Keratinocyte (primary cell): ENCODE results near the gene RBMS3. TPM values are rescaled to one million over a fixed set of nuclear protein-coding genes. Genes with fewer than 3 reads are reported as not detected.

Experiments
- DNase-seq: peaks from one replicate; pipeline ENCODE4 v3.0.0-alpha.2; 2011; ENCODE audit warnings: low read depth, missing footprints, low spot score
- FAIRE-seq: peaks from 2 replicates; lab custom pipeline; 2011; peaks lifted over from hg19 to GRCh38; lab: Jason Lieb, UNC
- H2AFZ ChIP-seq: 2 replicates; pipeline ENCODE4 v1.6.0; 2012; ENCODE audit warnings: low read length, control low read depth, inconsistent platforms; ENCODE audit not compliant: control insufficient read depth
- H3K27ac ChIP-seq: 2 replicates; pipeline ENCODE4 v1.5.1; 2011; ENCODE audit warnings: low read length; ENCODE audit not compliant: control insufficient read depth, insufficient read depth
- H3K27me3 ChIP-seq: 3 replicates; pipeline ENCODE4 v1.6.0; 2011; ENCODE audit warnings: low read length; ENCODE audit not compliant: control insufficient read depth, insufficient read depth; ENCODE audit errors: extremely low read depth
- H3K36me3 ChIP-seq, 2 experiments: 2 replicates in 1 of 2; 3 replicates in 1 of 2; pipeline ENCODE4 v1.5.1; 2011; ENCODE audit warnings: low read length in 2 of 2, mild to moderate bottlenecking in 1 of 2; ENCODE audit not compliant: control insufficient read depth in 2 of 2, insufficient read depth in 2 of 2; ENCODE audit errors: extremely low read depth in 1 of 2
- H3K4me1 ChIP-seq: 3 replicates; pipeline ENCODE4 v1.5.1; 2011; ENCODE audit warnings: low read length; ENCODE audit not compliant: control insufficient read depth, insufficient read depth; ENCODE audit errors: extremely low read depth
- H3K4me2 ChIP-seq: 3 replicates; pipeline ENCODE4 v1.6.0; 2011; ENCODE audit warnings: low read depth, low read length; ENCODE audit not compliant: control insufficient read depth, insufficient read depth; ENCODE audit errors: extremely low read depth
- H3K4me3 ChIP-seq, 3 experiments: fragments of 200-600 bp in 1 of 3; sonication (generic) in 1 of 3; 2 replicates in 2 of 3; 3 replicates in 1 of 3; pipeline ENCODE4 v1.5.1; 2011 to 2016; ENCODE audit warnings: low read length in 3 of 3, mild to moderate bottlenecking in 3 of 3, control low read depth in 2 of 3, inconsistent platforms in 1 of 3, low read depth in 1 of 3, mixed read lengths in 1 of 3, mixed run types in 1 of 3, moderate library complexity in 1 of 3; ENCODE audit not compliant: control insufficient read depth in 2 of 3, insufficient read depth in 2 of 3; ENCODE audit errors: extremely low read depth in 1 of 3
- H3K79me2 ChIP-seq: 2 replicates; pipeline ENCODE4 v1.6.0; 2012; ENCODE audit warnings: low read length; ENCODE audit not compliant: control insufficient read depth, insufficient read depth
- H3K9ac ChIP-seq: 3 replicates; pipeline ENCODE4 v1.6.0; 2011; ENCODE audit warnings: low read length; ENCODE audit not compliant: control insufficient read depth, insufficient read depth; ENCODE audit errors: extremely low read depth
- H3K9me1 ChIP-seq: 3 replicates; pipeline ENCODE4 v1.6.0; 2011; ENCODE audit warnings: low read length; ENCODE audit not compliant: control insufficient read depth, insufficient read depth; ENCODE audit errors: extremely low read depth
- H3K9me3 ChIP-seq: 2 replicates; pipeline ENCODE4 v1.5.1; 2012; ENCODE audit warnings: low read depth, low read length; ENCODE audit not compliant: control insufficient read depth
- H4K20me1 ChIP-seq: 3 replicates; pipeline ENCODE4 v1.6.0; 2011; ENCODE audit warnings: low read length; ENCODE audit not compliant: control insufficient read depth, insufficient read depth; ENCODE audit errors: extremely low read depth
- CTCF ChIP-seq, 3 experiments: IDR thresholded peaks in 1 of 3; conservative IDR thresholded peaks in 1 of 3; optimal IDR thresholded peaks in 1 of 3; 2 replicates in 2 of 3; 3 replicates in 1 of 3; pipeline versions ENCODE3 to v1.5.1; 2011; ENCODE audit warnings: low read length in 3 of 3, mild to moderate bottlenecking in 3 of 3, moderate library complexity in 2 of 3, control low read depth in 1 of 3, inconsistent platforms in 1 of 3; ENCODE audit not compliant: insufficient read depth in 2 of 3; ENCODE audit errors: extremely low read depth in 1 of 3
- EZH2 ChIP-seq: IDR thresholded peaks from one replicate; pipeline ENCODE4 v1.6.1; 2012; ENCODE audit warnings: inconsistent platforms, mild to moderate bottlenecking, low read length, moderate library complexity
- dilution Hi-C: fragments of 300-500 bp; cut with MboI; formaldehyde crosslinking; loops from one replicate; pipeline ENCODE4 v1.7.0; 2020; ENCODE audit warnings: low sequenced_read_pairs; ENCODE audit not compliant: extremely low pct_ligation_motif_present
- polyA plus RNA-seq, 5 experiments: library from polyadenylated mRNA; depleted of rRNA in 3 of 5; stranded (reverse) in 3 of 5; stranded (forward) in 1 of 5; unstranded in 1 of 5; fragments of >200 nt; gene quantifications; 1 replicate in 1 of 5; 2 replicates in 3 of 5; 3 replicates in 1 of 5; pipeline versions ENCODE4 v1.2.1 to v1.2.3, GENCODE V29; 2011 to 2012; ENCODE audit warnings: missing spikeins in 2 of 5, low read depth in 1 of 5, low replicate concordance in 1 of 5

The RBMS3 gene
- polyA plus RNA-seq, 1 donor (not counting 4 experiments of a cell fraction or from before 2014, with no cell fraction given): 2.3 TPM

GRCh38 chr3:29494305-29495036 lies 213.6 kb downstream of the RBMS3 start:
- Histone ChIP-seq H3K9me3 (no peaks in the 10 kb centered on the region), H3K36me3 (no peaks in the 10 kb centered on the region), H3K9ac (no peak overlapping the region), H3K27me3 (no peaks in the 10 kb centered on the region), H3K27ac (no peak overlapping the region), H4K20me1 (no peaks in the 10 kb centered on the region), H3K79me2 (no peaks in the 10 kb centered on the region), H3K4me1 (no peaks in the 10 kb centered on the region), H3K9me1 (no peaks in the 10 kb centered on the region), H3K4me2 (no peak overlapping the region), H3K4me3 (no peak overlapping the region), H2AFZ (no peak overlapping the region)
- dilution Hi-C loops: no loop called here
- no peak for DNase-seq
- no peak for FAIRE-seq
- no peak for TF ChIP-seq EZH2
- TF ChIP-seq CTCF (optimal IDR thresholded peaks at IDR 0.05 in 1 of 3, IDR thresholded peaks at IDR 0.05 in 1 of 3, conservative IDR thresholded peaks at IDR 0.05 in 1 of 3; ENCODE audit: extremely low read depth in 1 of 3, insufficient read depth in 2 of 3, low read length in 3 of 3): no peak

GRCh38 chr3:29497282-29497681 lies 216.4 kb downstream of the RBMS3 start:
- H3K27ac ChIP-seq: no peak overlapping the region
- no peaks in the 10 kb centered on the region for H3K27me3 ChIP-seq
- H3K79me2 ChIP-seq: no peaks in the 10 kb centered on the region
- H3K9me1 ChIP-seq: no peaks in the 10 kb centered on the region
- no peaks in the 10 kb centered on the region for H3K9me3 ChIP-seq
- dilution Hi-C loops: no loop called here
- FAIRE-seq (no peak), DNase-seq (no peak)
- H4K20me1 ChIP-seq: no peaks in the 10 kb centered on the region
- no peaks in the 10 kb centered on the region for H3K4me1 ChIP-seq
- no peak overlapping the region for H3K4me2 ChIP-seq
- no peaks in the 10 kb centered on the region for H3K36me3 ChIP-seq
- TF ChIP-seq CTCF (optimal IDR thresholded peaks at IDR 0.05 in 1 of 3, IDR thresholded peaks at IDR 0.05 in 1 of 3, conservative IDR thresholded peaks at IDR 0.05 in 1 of 3; ENCODE audit: extremely low read depth in 1 of 3, insufficient read depth in 2 of 3, low read length in 3 of 3) (no peak), EZH2 (no peak)
- H3K4me3 ChIP-seq: no peak overlapping the region
- no peak overlapping the region for H2AFZ ChIP-seq
- no peak overlapping the region for H3K9ac ChIP-seq
